Common myeloid progenitor, CD34-positive (primary cell): ENCODE measurements around the gene MTHFD1L.

Experiments
- CTCF ChIA-PET: fragments of 350-600 bp; sonication (Branson Sonifier 250); formaldehyde crosslinking; loops from one replicate; lab custom pipeline; 2021; ENCODE audit warnings: antibody characterized with exemption; lab: Charles Lee
- POLR2A ChIA-PET: fragments of 350-600 bp; sonication (Branson Sonifier 250); formaldehyde crosslinking; loops from one replicate; lab custom pipeline; 2021; ENCODE audit warnings: antibody characterized with exemption; lab: Charles Lee
- DNase-seq, 3 donors: peaks; one replicate each; pipeline versions ENCODE4 v3.0.0 to v3.0.0-alpha.2; 2013
- H3K27ac ChIP-seq, 2 experiments: 1 replicate in 1 of 2; 2 replicates in 1 of 2; pipeline ENCODE4 v1.7.0; 2013; ENCODE audit warnings: inconsistent platforms in 2 of 2, low read length in 2 of 2, mild to moderate bottlenecking in 2 of 2, low read depth in 1 of 2, moderate library complexity in 1 of 2; ENCODE audit not compliant: severe bottlenecking in 2 of 2, insufficient read depth in 1 of 2, poor library complexity in 1 of 2
- H3K27me3 ChIP-seq, 5 experiments: replicated peaks in 2 of 5; 1 replicate in 3 of 5; 2 replicates in 2 of 5; pipeline versions ENCODE4 v1.6.1 to v1.7.0; 2013; ENCODE audit warnings: low read length in 4 of 5, mild to moderate bottlenecking in 2 of 5, moderate library complexity in 2 of 5, inconsistent platforms in 1 of 5; ENCODE audit not compliant: insufficient read depth in 5 of 5, control insufficient read depth in 4 of 5
- H3K36me3 ChIP-seq, 4 experiments: 1 replicate in 2 of 4; 2 replicates in 2 of 4; pipeline versions ENCODE4 v1.6.1 to v1.7.0; 2013; ENCODE audit warnings: low read length in 3 of 4, control low read depth in 1 of 4, mild to moderate bottlenecking in 1 of 4; ENCODE audit not compliant: control insufficient read depth in 4 of 4, insufficient read depth in 4 of 4
- H3K4me1 ChIP-seq, 4 experiments: 1 replicate in 3 of 4; 2 replicates in 1 of 4; pipeline versions ENCODE4 v1.6.1 to v1.7.1; 2013; ENCODE audit warnings: low read length in 3 of 4, mild to moderate bottlenecking in 3 of 4, control low read depth in 1 of 4, inconsistent platforms in 1 of 4, moderate library complexity in 1 of 4; ENCODE audit not compliant: control insufficient read depth in 4 of 4, insufficient read depth in 4 of 4; ENCODE audit errors: control extremely low read depth in 1 of 4
- H3K4me3 ChIP-seq, 7 experiments: 1 replicate in 4 of 7; 2 replicates in 3 of 7; pipeline versions ENCODE4 v1.5.1 to v1.7.0; 2013; ENCODE audit warnings: mild to moderate bottlenecking in 7 of 7, low read length in 6 of 7, moderate library complexity in 6 of 7, inconsistent platforms in 2 of 7, low read depth in 2 of 7, control low read depth in 1 of 7; ENCODE audit not compliant: insufficient read depth in 4 of 7, control insufficient read depth in 1 of 7; ENCODE audit errors: extremely low read depth in 1 of 7
- H3K9me3 ChIP-seq, 5 experiments: 1 replicate in 4 of 5; 2 replicates in 1 of 5; pipeline versions ENCODE4 v1.6.1 to v1.7.1; 2013; ENCODE audit warnings: low read length in 4 of 5, mild to moderate bottlenecking in 2 of 5, inconsistent platforms in 1 of 5, low read depth in 1 of 5, moderate library complexity in 1 of 5; ENCODE audit not compliant: control insufficient read depth in 4 of 5, insufficient read depth in 2 of 5; ENCODE audit errors: control extremely low read depth in 1 of 5
- WGBS: methylation state at CpG from one replicate; pipeline ENCODE4 v1.1.5; 2013; ENCODE audit not compliant: insufficient coverage; 5-methylcytosine and 5-hydroxymethylcytosine counted together

The MTHFD1L gene

GRCh38 chr6:150928882-150929281 is 63.4 kb downstream of the MTHFD1L start:
- ChIA-PET POLR2A (interaction anchor here (0.6 kb wide), 1 partner anchor 191 kb away, joined by 3 read pairs; no protein-coding TSS in a partner anchor), CTCF (interaction anchor here (1.6 to 1.8 kb wide), 3 partner anchors 15 to 111 kb away, joined by 5 to 7 read pairs (median 5); no protein-coding TSS in a partner anchor)
- no peaks in the 10 kb centered on the region for H3K27me3 ChIP-seq
- H3K36me3 ChIP-seq: peaks cover 4 to 44% (median 13%) of the 10 kb centered on the region in 4 experiments
- no peak overlapping the region for H3K27ac ChIP-seq
- no peaks in the 10 kb centered on the region for H3K9me3 ChIP-seq
- peak in 1 of 3 donors; percentile 2 for DNase-seq
- WGBS: 86% methylated on average over 1 of the region's 3 CpGs
- no peak overlapping the region for H3K4me3 ChIP-seq
- no peaks in the 10 kb centered on the region for H3K4me1 ChIP-seq

GRCh38 chr6:150929416-150929815 is 63.9 kb downstream of the MTHFD1L start:
- Histone ChIP-seq H3K9me3 (no peaks in the 10 kb centered on the region), H3K4me3 (no peak overlapping the region), H3K27me3 (no peaks in the 10 kb centered on the region), H3K27ac (no peak overlapping the region), H3K36me3 (peaks cover 4 to 48% (median 15%) of the 10 kb centered on the region in 4 experiments), H3K4me1 (no peaks in the 10 kb centered on the region)
- 93% methylated on average over 2 of the region's 2 CpGs for WGBS
- ChIA-PET POLR2A (interaction anchor here (0.6 kb wide), 1 partner anchor 54 kb away, joined by 3 read pairs; no protein-coding TSS in a partner anchor), CTCF (interaction anchor here (1.4 to 1.8 kb wide), 4 partner anchors 9 to 112 kb away, joined by 3 to 7 read pairs (median 5); no protein-coding TSS in a partner anchor)
- no peak for DNase-seq

- no CpG with 5 or more reads among the region's 1 CpG for WGBS
- H3K36me3 ChIP-seq: peaks cover 4 to 49% (median 17%) of the 10 kb centered on the region in 4 experiments
- no peaks in the 10 kb centered on the region for H3K4me1 ChIP-seq
- ChIA-PET POLR2A (no interaction called here), CTCF (interaction anchor here (1.4 kb wide), 1 partner anchor 11 kb away, joined by 3 read pairs; no protein-coding TSS in a partner anchor)
- H3K27me3 ChIP-seq: no peaks in the 10 kb centered on the region
- no peak for DNase-seq
- H3K4me3 ChIP-seq: no peak overlapping the region
- H3K27ac ChIP-seq: no peak overlapping the region
- no peaks in the 10 kb centered on the region for H3K9me3 ChIP-seq
These were observed 65.3 kb downstream of the MTHFD1L start for GRCh38 chr6:150930841-150931240.

DNA sequence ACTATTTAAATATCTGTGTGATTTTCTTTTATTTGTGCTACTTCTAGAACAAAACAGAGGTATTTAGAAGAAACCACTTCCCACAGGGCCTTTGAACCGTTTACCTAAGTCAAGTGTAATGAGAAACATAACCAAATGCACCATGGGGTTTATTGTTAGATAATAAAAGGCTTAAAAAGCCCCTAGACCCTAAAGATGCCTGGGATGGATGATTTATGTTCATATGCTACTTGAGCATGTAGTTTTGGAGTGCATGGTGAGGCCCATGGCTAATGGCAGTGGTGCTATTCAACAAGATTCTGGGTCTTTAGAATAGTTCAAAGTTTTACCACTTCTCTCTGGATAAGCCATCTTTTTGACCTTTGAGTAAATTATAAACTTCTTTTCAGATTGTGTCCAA is 65.9 kb downstream of the MTHFD1L start:
- no peak for DNase-seq
- Histone ChIP-seq H3K4me1 (no peaks in the 10 kb centered on the region), H3K4me3 (no peak overlapping the region), H3K36me3 (peaks cover 4 to 47% (median 19%) of the 10 kb centered on the region in 4 experiments), H3K27ac (no peak overlapping the region), H3K27me3 (no peaks in the 10 kb centered on the region), H3K9me3 (no peaks in the 10 kb centered on the region)
- ChIA-PET CTCF (interaction anchor here (1.1 kb wide), 1 partner anchor 39 kb away, joined by 3 read pairs; no protein-coding TSS in a partner anchor), POLR2A (no interaction called here)
- no CpG with 5 or more reads among the region's 1 CpG for WGBS

- H3K27ac ChIP-seq: no peak overlapping the region
- no peaks in the 10 kb centered on the region for H3K9me3 ChIP-seq
- POLR2A ChIA-PET: no interaction called here
- WGBS: 100% methylated on average over 2 of the region's 3 CpGs
- no peaks in the 10 kb centered on the region for H3K27me3 ChIP-seq
- no peak overlapping the region for H3K4me3 ChIP-seq
- no peaks in the 10 kb centered on the region for H3K4me1 ChIP-seq
- no peak for DNase-seq
- CTCF ChIA-PET: interaction anchor here (1.4 kb wide), 1 partner anchor 391 kb away, joined by 3 read pairs; no protein-coding TSS in a partner anchor
- H3K36me3 ChIP-seq: peaks cover 9 to 58% (median 24%) of the 10 kb centered on the region in 4 experiments
These were observed 67.5 kb downstream of the MTHFD1L start for GRCh38 chr6:150932996-150933395.

- ChIA-PET POLR2A (no interaction called here), CTCF (no interaction called here)
- Histone ChIP-seq H3K9me3 (no peaks in the 10 kb centered on the region), H3K27ac (no peak overlapping the region), H3K36me3 (peaks cover 11 to 61% (median 24%) of the 10 kb centered on the region in 4 experiments), H3K27me3 (no peaks in the 10 kb centered on the region), H3K4me3 (no peak overlapping the region), H3K4me1 (no peaks in the 10 kb centered on the region)
- DNase-seq: no peak
- WGBS: 97% methylated on average over 4 of the region's 4 CpGs
These were observed 68.9 kb downstream of the MTHFD1L start for GRCh38 chr6:150934380-150934779.

GRCh38 chr6:150936021-150936555 is 70.6 kb downstream of the MTHFD1L start:
- H3K36me3 ChIP-seq: peaks cover 9 to 63% (median 26%) of the 10 kb centered on the region in 4 experiments
- CTCF ChIA-PET: no interaction called here
- H3K4me1 ChIP-seq: no peaks in the 10 kb centered on the region
- no peaks in the 10 kb centered on the region for H3K9me3 ChIP-seq
- no peak for DNase-seq
- H3K27ac ChIP-seq: no peak overlapping the region
- H3K4me3 ChIP-seq: no peak overlapping the region
- POLR2A ChIA-PET: no interaction called here
- no peaks in the 10 kb centered on the region for H3K27me3 ChIP-seq
- WGBS: 100% methylated on average over 1 of the region's 2 CpGs
